GM19351 (cell line): ENCODE results near the gene PDIA6.

Experiments used
- ATAC-seq: cut with Tn5 transposase; IDR thresholded peaks from one replicate; pipeline ENCODE4 v1.9.1; 2021; ENCODE audit warnings: mild to moderate bottlenecking, moderate library complexity; ENCODE audit not compliant: unreplicated experiment

Gene PDIA6

DNA sequence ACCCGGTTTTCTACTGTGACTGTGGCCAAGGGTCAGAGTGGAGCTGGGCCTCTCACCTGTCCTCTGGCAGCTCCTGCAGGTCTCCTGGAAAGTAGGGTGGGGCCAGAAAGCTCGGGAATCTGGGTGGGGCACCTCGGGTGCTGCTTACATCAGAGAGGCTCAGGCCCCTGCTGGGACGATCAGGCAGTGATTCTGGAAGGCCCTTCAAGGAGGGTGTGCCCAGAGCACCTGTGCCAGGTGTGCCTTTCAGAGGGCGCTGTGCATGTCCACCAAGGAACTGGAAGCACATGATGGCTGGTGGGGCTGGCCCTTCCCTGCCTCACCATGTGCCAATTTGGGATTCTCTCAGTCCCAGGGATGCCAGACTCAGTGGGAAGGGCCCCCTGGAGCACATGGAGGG lies 47.1 kb downstream of the PDIA6 start:
- ATAC-seq: no peak

DNA sequence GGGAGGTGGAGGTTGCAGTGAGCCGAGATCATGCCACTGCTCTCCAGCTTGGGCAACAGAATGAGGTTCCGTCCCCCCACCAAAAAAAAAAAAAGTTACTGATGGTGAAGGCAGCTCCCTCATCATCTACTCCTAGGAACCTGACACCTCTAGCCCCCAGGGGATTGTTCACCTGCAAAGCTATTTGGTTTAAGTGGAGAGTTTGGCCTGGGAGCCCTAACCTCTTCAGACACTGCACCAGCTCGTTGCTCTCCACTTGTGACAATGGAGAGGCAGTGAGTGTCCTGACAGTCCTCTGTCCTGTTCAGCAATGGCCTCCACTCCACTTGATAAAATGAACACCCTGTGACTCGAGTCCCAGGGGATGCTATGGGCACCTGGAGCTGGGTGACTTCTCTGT lies 47.7 kb downstream of the PDIA6 start:
- ATAC-seq: no peak

DNA sequence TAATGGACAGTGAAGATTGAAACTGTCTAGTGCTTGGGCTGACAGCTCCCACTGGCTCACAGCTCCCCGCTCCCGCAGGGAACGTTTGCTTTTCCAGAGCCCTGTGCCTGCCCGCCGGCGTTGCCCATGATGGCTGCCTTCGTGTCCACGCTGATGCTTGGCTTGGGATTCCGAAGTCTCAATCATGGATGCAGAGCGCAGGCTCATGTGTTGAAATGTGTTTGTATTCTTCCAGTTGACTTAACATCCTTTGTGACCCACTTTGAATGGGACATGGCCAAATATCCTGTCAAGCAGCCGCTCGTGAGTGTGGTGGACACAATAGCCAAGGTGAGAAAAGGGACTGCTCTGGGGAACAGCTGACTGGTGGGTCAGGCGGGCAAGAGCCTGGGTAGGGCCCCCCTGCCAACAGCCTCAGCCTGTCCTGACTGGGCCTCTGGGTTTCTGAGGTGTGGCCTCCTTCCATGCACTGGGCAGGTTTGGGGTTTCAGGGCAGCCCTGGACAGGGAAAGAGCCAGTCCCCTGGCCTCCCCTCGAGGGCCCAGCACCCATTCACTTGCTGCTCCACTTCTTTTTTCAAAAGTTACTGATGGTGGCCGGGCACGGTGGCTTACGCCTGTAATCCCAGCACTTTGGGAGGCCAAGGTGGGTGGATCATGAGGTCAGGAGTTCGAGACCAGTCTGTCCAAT lies 48.3 kb downstream of the PDIA6 start:
- no peak for ATAC-seq

DNA sequence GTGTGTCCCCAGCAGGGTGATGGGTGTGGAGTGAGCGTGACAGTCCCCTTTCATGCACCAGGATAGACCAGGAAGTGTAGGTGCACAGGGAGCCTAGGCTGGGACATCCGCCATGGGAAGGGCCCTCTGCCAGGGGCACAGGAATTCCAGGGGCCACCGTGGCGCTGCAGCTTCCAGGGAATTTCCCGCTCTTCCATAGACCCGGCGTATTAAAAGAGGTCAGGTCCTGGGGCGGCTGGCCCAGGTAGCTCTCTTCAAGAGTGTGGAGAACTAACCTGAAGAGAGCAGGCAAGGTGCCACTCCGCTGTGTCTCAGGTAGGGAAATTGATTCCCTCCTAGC lies 49.2 kb downstream of the PDIA6 start:
- ATAC-seq: no peak

GRCh38 chr2:10762651-10763460 lies 49.7 kb downstream of the PDIA6 start:
- no peak for ATAC-seq

- ATAC-seq: no peak
Measured at GRCh38 chr2:10761591-10761990, 51.0 kb downstream of the PDIA6 start.

GRCh38 chr2:10760794-10761504 lies 51.6 kb downstream of the PDIA6 start:
- no peak for ATAC-seq

DNA sequence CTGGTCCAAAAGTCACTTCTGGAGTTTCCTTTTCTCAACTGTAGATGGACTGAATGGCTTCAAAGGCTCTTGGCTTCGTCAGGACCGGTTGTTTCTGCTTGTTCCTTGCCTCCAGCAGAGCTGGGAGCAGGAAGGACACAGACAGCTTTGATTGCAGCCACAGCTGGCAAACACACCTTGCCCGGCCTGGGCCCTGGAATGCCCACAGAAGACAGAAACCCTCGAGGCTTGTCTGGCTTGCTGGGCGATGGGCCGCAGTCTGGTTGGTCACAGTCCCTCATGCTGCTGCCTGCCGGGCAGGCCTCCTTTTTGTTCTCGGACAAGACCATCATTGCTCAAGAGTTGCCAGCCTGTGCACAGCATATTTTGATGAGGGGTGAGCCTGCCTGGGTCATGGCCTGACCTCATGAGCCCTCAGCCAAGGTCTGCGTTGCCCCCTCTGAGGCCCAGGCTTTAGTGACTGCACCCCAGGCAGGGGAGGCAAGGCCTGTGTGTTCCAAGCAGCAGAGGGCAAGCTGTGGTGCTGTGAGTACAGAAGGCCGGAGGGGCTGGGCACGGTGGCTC lies 53.4 kb downstream of the PDIA6 start:
- ATAC-seq: no peak

GRCh38 chr2:10757814-10758286 lies 54.7 kb downstream of the PDIA6 start:
- ATAC-seq: no peak

GRCh38 chr2:10755621-10756020 lies 57.0 kb downstream of the PDIA6 start:
- no peak for ATAC-seq

- ATAC-seq: no peak
Measured at GRCh38 chr2:10753876-10754275, 58.7 kb downstream of the PDIA6 start.

GRCh38 chr2:10753156-10753555 lies 59.4 kb downstream of the PDIA6 start:
- no peak for ATAC-seq

- no peak for ATAC-seq
Measured at GRCh38 chr2:10752236-10752635, 60.3 kb downstream of the PDIA6 start.

DNA sequence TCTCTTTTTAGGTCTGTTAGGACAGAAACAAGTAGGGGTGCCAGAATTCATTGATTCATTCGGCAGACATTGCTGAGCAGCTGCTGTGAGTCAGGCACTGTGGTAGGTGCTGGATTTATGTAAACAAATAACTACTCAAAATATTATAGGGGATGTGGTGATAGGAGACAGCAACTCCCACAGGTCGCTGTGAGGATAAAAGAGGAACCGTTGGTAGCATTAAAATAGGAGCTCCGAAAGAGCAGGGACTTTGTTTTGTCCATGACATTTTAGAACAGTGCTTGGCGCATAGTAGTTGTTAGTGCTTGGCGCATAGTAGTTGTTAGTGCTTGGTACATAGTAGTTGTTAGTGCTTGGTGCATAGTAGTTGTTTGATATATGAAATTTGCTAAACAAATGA lies 62.0 kb downstream of the PDIA6 start:
- ATAC-seq: no peak

DNA sequence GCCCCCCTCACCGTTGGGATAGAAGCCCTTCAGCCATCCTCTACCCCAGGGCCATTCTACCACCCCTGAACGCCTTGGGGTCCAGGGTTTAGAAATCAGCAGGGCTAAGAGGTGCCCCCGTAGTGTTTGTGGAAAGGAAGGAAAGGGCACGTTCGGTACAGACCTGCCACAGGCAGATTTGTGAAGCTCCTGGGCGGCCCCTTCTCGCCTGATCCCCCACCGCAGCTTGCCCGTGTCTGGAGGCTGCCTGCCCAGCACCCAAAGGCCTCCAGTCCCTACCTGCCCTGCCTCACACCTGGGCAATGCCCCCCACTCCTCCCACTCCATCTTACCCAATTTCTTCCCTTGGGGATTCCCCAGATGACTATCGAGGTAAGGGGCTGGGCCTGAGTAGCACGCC lies 69.9 kb downstream of the PDIA6 start:
- no peak for ATAC-seq

- no peak for ATAC-seq
Measured at GRCh38 chr2:10741139-10741538, 71.4 kb downstream of the PDIA6 start.

DNA sequence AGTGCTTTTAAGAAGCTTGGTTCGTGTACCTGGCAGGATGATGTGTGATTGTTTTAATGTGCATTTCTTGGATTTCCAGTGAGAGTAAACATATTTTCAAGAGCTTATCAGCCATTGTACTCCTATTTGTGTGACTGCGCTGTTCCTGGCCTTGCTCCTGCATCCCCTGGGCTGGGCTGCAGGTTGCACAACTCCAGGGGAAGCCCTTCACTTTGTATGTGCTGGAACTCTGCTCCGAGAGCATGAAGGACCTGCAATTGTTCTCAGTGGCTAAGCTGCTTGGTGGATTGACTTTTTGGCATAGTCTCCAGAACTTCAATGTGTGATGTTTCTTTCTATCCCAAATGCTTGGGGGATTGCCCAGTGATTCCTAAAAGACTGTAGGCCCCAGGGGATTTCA lies 72.4 kb downstream of the PDIA6 start:
- ATAC-seq: no peak

DNA sequence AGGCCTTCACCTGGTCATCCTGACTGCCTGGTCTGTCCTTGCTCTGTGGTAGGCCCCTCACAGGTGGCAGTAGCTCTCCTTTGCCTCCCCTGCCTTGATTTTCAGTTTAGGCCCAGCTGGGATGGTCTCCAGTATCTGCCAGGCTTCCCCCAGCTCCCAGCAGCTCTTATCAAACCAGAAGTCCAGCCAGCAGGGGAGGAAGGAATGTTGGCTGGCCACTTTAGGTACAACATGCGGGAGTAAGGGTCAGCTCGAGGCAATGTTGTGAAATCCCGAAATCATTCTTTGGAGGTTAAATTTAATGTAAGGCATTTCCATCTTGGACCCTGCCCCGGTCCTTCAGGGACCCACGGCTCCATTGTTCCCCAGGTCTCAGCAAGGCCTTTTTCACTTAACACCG lies 74.4 kb downstream of the PDIA6 start:
- no peak for ATAC-seq

DNA sequence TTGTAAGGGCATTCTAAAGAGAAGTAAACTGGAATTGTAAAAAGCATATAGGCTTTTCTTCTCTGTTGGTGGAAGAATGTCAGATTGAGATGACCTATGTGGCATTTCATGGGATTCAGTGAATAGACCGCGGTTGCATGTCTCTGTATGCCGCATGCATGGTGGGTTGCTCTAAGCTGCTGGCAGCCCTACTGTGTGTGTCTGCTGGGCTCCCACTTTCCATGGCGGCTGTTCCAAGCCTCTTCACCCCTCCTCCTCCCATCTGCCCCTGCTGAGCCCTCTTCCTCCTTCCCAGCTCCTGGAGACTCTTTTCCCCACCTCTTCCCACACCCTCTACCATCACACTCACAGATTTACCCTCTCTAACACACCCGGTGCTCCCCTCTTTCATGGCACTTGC lies 78.6 kb downstream of the PDIA6 start:
- ATAC-seq: no peak

DNA sequence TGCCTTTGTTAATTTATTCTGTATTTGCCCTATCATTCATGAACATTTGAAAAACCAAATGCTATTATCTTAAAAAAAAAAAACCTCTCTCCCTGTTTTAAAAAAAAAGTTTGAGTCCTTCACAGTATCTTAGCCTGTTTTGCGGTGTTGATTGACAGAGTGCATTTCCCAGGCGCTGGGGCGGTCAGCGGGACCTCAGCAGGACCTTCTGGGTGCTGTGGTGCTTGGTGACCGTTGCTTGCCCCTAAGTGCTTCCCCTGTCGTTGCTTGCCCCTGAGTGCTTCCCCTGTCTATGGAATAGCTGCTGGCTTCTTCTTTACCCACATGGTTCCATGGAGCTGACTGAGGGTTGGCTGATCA lies 79.0 kb downstream of the PDIA6 start:
- ATAC-seq: no peak
